ENCODE data around the gene MPDU1.

- TF ChIP-seq CTCF (conservative IDR thresholded peaks at IDR 0.05; ENCODE audit: low read depth, low read length) (no peak), EZH2 (IDR thresholded peaks at IDR 0.05; ENCODE audit: borderline replicate concordance, low read depth, low read length, poor library complexity, severe bottlenecking) (no peak)
Observed at GRCh38 chr17:7606280-7606679, 22.6 kb downstream of the MPDU1 start.
